B cell (primary cell): ENCODE data around the gene CHCHD6.

Experiments
- CTCF ChIP-seq: fragments of 200-600 bp; IDR thresholded peaks from one replicate; pipeline ENCODE4 v1.8.0; 2022; ENCODE audit warnings: antibody characterized with exemption, mild to moderate bottlenecking
- EZH2 ChIP-seq: IDR thresholded peaks from 2 replicates; pipeline ENCODE4 v1.6.1; 2012; ENCODE audit warnings: borderline replicate concordance, low read depth, mild to moderate bottlenecking, moderate library complexity, low read length; ENCODE audit not compliant: insufficient read depth, poor library complexity, severe bottlenecking

DNA sequence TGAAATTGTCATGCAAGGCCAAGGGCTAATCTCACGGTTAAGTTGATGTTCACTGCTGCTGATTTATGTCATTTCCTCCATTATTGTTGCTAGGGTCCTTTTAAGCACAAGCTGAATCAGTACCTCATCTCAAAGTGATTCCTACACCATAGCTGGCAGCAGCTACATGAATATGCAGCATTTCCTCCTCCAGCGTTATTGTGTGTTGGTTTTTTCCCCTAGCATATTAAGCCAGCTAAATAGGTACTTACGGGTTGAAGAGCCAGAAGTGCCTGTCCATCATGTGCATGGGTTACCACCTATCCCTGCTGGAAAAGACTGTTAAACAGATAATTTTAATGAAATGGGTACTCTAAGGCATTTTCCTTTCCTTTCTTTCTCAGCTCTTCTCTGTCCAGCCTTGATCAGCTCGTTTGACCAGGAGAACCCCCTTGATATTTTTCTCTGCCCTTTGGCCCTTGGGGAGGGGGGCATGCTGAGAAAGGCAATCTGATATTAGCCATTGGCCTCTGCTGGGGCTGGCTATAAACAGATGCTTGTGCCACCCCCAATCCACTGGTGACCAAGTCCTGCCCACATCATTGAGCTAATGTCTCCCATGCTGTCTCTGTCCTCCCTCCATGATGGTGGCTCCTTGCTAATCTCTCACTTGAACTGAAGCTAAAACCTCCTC, 163.3 kb downstream of the CHCHD6 start:
- TF ChIP-seq CTCF (no peak), EZH2 (no peak)
